ENCODE measurements around the gene ALDOB. TPM values are rescaled to one million over a fixed set of nuclear protein-coding genes. Genes with fewer than 3 reads are reported as not detected.

ALDOB gene
- total and polyA plus RNA-seq, 2 experiments from 2014 or later: not detected

GRCh38 chr9:101463397-101463796 lies 27.8 kb upstream of the ALDOB start (continued):
- TF ChIP-seq POLR2AphosphoS5 (IDR thresholded peaks at IDR 0.05; ENCODE audit: low read depth): no peak

GRCh38 chr9:101462558-101462957 lies 27.0 kb upstream of the ALDOB start:
- no peaks in the 10 kb centered on the region for H4K20me1 ChIP-seq (replicated peaks; ENCODE audit: insufficient read depth)
- no peak overlapping the region for H3K4me3 ChIP-seq
- H3K27me3 Mint-ChIP-seq (ENCODE audit: insufficient read depth, low read depth, poor library complexity): peaks cover 5% of the 10 kb centered on the region
- H3K36me3 Mint-ChIP-seq (ENCODE audit: low read depth): no peaks in the 10 kb centered on the region
- H3K4me2 ChIP-seq: peak overlapping the region; percentile 17; the same call in 1 of the 2 replicates
- H3K4me1 ChIP-seq (ENCODE audit: insufficient read depth): peaks cover 47% of the 10 kb centered on the region
- peaks cover 61% of the 10 kb centered on the region for H3K4me1 Mint-ChIP-seq
- H3K4me3 Mint-ChIP-seq: peak overlapping the region; percentile 36; the same call in 1 of the 3 replicates
- no peaks in the 10 kb centered on the region for H3K79me2 ChIP-seq (replicated peaks; ENCODE audit: insufficient read depth)
- peak overlapping the region; percentile 83 for H3K27ac ChIP-seq (ENCODE audit: low read depth)
- TF ChIP-seq NANOG (IDR thresholded peaks at IDR 0.05; ENCODE audit: borderline replicate concordance) (no peak), STAT1 (IDR thresholded peaks at IDR 0.05; ENCODE audit: unreplicated experiment) (no peak), EZH2 (IDR thresholded peaks at IDR 0.05; ENCODE audit: low read depth, unreplicated experiment) (no peak), JUNB (IDR thresholded peaks at IDR 0.05; ENCODE audit: unreplicated experiment) (no peak), REST (IDR thresholded peaks at IDR 0.05; ENCODE audit: unreplicated experiment) (no peak), ZNF114 (CRISPR knock-in tag; IDR thresholded peaks at IDR 0.05) (no peak), ZNF331 (CRISPR knock-in tag; IDR thresholded peaks at IDR 0.05; ENCODE audit: low read depth) (no peak), CTCF (conservative IDR thresholded peaks at IDR 0.05; ENCODE audit: low read depth in 2 of 2) (no peak), EZH2phosphoT487 (IDR thresholded peaks at IDR 0.05; ENCODE audit: unreplicated experiment) (no peak), POLR2AphosphoS5 (IDR thresholded peaks at IDR 0.05; ENCODE audit: low read depth) (no peak), ETS1 (IDR thresholded peaks at IDR 0.05) (no peak), CREB1 (CRISPR knock-in tag; IDR thresholded peaks at IDR 0.05; ENCODE audit: low read depth) (no peak), ZNF462 (CRISPR knock-in tag; IDR thresholded peaks at IDR 0.05) (no peak)
- peak overlapping the region; percentile 76 for H3K27ac Mint-ChIP-seq
- no peak overlapping the region for H2AFZ ChIP-seq
- H3F3A ChIP-seq (replicated peaks; ENCODE audit: low read depth): no peaks in the 10 kb centered on the region
- no peaks in the 10 kb centered on the region for H3K36me3 ChIP-seq (ENCODE audit: insufficient read depth)
- H3K27me3 ChIP-seq (ENCODE audit: insufficient read depth): no peaks in the 10 kb centered on the region
- DNase-seq (ENCODE audit: low spot score) (peak; percentile 76), ATAC-seq (peak; percentile 70)
- H3K9me3 Mint-ChIP-seq: no peaks in the 10 kb centered on the region; the same call in 2 of the 3 replicates
- no peaks in the 10 kb centered on the region for H3K9me2 ChIP-seq (ENCODE audit: insufficient read depth)
